GM21381 (cell line): ENCODE results near the gene MYF5.
"Not testable (repeated sequence)": the region's sequence is repeated elsewhere in the genome, so short reads cannot be mapped to it uniquely, and the experiment has no call there.

Source experiments
- ATAC-seq: cut with Tn5 transposase; IDR thresholded peaks from one replicate; pipeline ENCODE4 v1.9.1; 2021; ENCODE audit warnings: mild to moderate bottlenecking, moderate library complexity; ENCODE audit not compliant: unreplicated experiment

MYF5 gene

GRCh38 chr12:80716696-80717469 is at the start of gene MYF5:
MYF5 (plus strand) TSS chr12:80716912; CDS start chr12:80717064, 152 bp downstream.
- ATAC-seq: no peak

- no peak for ATAC-seq
These were observed 46.5 kb upstream of the MYF5 start for GRCh38 chr12:80670214-80670613.

- ATAC-seq: not testable (repeated sequence)
These were observed 40.6 kb upstream of the MYF5 start for GRCh38 chr12:80676042-80676636.

- ATAC-seq: no peak
These were observed 39.9 kb upstream of the MYF5 start for GRCh38 chr12:80676856-80677255.

GRCh38 chr12:80677994-80678393 is 38.7 kb upstream of the MYF5 start:
- no peak for ATAC-seq

GRCh38 chr12:80679346-80680131 is 37.2 kb upstream of the MYF5 start:
- ATAC-seq: no peak

GRCh38 chr12:80681287-80681686 is 35.4 kb upstream of the MYF5 start:
- ATAC-seq: peak; percentile 79

- no peak for ATAC-seq
These were observed 34.9 kb upstream of the MYF5 start for GRCh38 chr12:80681786-80682185.

GRCh38 chr12:80684077-80684495 is 32.6 kb upstream of the MYF5 start:
- no peak for ATAC-seq

GRCh38 chr12:80690090-80690489 is 26.6 kb upstream of the MYF5 start:
- ATAC-seq: no peak

- no peak for ATAC-seq
These were observed 26.2 kb upstream of the MYF5 start for GRCh38 chr12:80690513-80690912.

- no peak for ATAC-seq
These were observed 24.6 kb upstream of the MYF5 start for GRCh38 chr12:80692114-80692513.

GRCh38 chr12:80697270-80697887 is 19.3 kb upstream of the MYF5 start:
- ATAC-seq: no peak

- ATAC-seq: no peak
These were observed 18.5 kb upstream of the MYF5 start for GRCh38 chr12:80698256-80698655.

- no peak for ATAC-seq
These were observed 17.7 kb upstream of the MYF5 start for GRCh38 chr12:80698847-80699542.

GRCh38 chr12:80700327-80700726 is 16.4 kb upstream of the MYF5 start:
- ATAC-seq: no peak

GRCh38 chr12:80701388-80701787 is 15.3 kb upstream of the MYF5 start:
- no peak for ATAC-seq

- ATAC-seq: peak; percentile 86
These were observed 13.6 kb upstream of the MYF5 start for GRCh38 chr12:80702889-80703805.

- ATAC-seq: no peak
These were observed 12.3 kb upstream of the MYF5 start for GRCh38 chr12:80704420-80704819.
